ENCODE data around the gene KCNIP1.

Gene KCNIP1

GRCh38 chr5:170750791-170751190, 247.0 kb downstream of the KCNIP1 start:
- no peak overlapping the region for H3K4me3 ChIP-seq (ENCODE audit: insufficient read depth in 1 of 2, low read depth in 1 of 2, low read length in 2 of 2)
- H3K9ac ChIP-seq (ENCODE audit: low read length) = no peak overlapping the region
- no peak overlapping the region for H3K18ac ChIP-seq (ENCODE audit: low read depth in 1 of 2, low read length in 2 of 2)

DNA sequence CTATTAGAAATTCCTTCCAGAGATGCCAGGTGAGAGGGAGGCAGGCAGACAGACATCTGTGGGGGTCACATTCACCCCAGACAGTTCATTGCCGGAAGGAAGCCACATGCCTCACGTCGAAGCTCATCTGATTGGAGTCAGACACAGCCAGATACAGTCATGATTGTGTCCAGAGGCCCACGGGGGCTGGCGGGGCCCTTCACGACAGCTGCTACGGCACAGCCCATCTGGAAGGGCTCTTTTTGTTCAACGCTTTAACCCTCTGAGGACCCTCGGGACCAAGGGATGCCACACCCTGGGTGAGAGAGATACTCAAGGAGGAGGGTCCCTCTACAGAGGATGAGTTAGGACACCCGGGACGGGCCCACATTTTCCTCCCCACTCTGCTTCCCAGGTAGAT, 247.8 kb downstream of the KCNIP1 start:
- Histone ChIP-seq H3K79me1 (replicated peaks; ENCODE audit: low read length, poor library complexity, severe bottlenecking) (no peaks in the 10 kb centered on the region), H3K4ac (ENCODE audit: low read depth in 1 of 2, low read length in 2 of 2) (no peak overlapping the region), H2BK120ac (ENCODE audit: low read depth, low read length) (no peak overlapping the region), H2BK15ac (ENCODE audit: low read depth, poor library complexity, severe bottlenecking) (no peak overlapping the region), H3K4me1 (ENCODE audit: control insufficient read depth, insufficient read depth, low read depth, low read length) (peaks cover 3% of the 10 kb centered on the region), H3K4me2 (ENCODE audit: low read length, poor library complexity, severe bottlenecking) (no peak overlapping the region), H3K18ac (ENCODE audit: low read depth in 1 of 2, low read length in 2 of 2) (no peak overlapping the region), H3K27me3 (ENCODE audit: control insufficient read depth in 1 of 2, insufficient read depth in 1 of 2, low read length in 2 of 2) (peaks cover 42 to 47% of the 10 kb centered on the region in 2 experiments), H3K4me3 (ENCODE audit: insufficient read depth in 1 of 2, low read depth in 1 of 2, low read length in 2 of 2) (no peak overlapping the region), H4K8ac (ENCODE audit: low read length) (no peak overlapping the region), H3K9me3 (ENCODE audit: control insufficient read depth, low read length) (no peaks in the 10 kb centered on the region), H2AK5ac (ENCODE audit: low read length, severe bottlenecking) (no peak overlapping the region), H2BK12ac (ENCODE audit: low read length in 2 of 2) (no peak overlapping the region), H3K27ac (ENCODE audit: low read length, poor library complexity, severe bottlenecking) (no peak overlapping the region), H3K36me3 (ENCODE audit: control insufficient read depth in 1 of 2, insufficient read depth in 2 of 2, low read depth in 1 of 2, low read length in 2 of 2) (no peaks in the 10 kb centered on the region), H3K23ac (ENCODE audit: low read length in 2 of 2) (no peak overlapping the region), H2AFZ (ENCODE audit: low read depth, low read length) (no peak overlapping the region), H3K14ac (ENCODE audit: low read length in 2 of 2) (no peak overlapping the region), H3K9ac (ENCODE audit: low read length) (no peak overlapping the region), H2BK5ac (ENCODE audit: low read depth, low read length, poor library complexity, severe bottlenecking) (no peak overlapping the region), H4K91ac (ENCODE audit: low read length) (no peak overlapping the region)
- 87% methylated on average over 8 of the region's 11 CpGs for WGBS
- no peak for DNase-seq

More at GRCh38 chr5:170750791-170751190, 247.0 kb downstream of the KCNIP1 start:
- WGBS = 80% methylated on average over 5 of the region's 6 CpGs
- Histone ChIP-seq H3K9me3 (ENCODE audit: control insufficient read depth, low read length) (no peaks in the 10 kb centered on the region), H3K27me3 (ENCODE audit: control insufficient read depth in 1 of 2, insufficient read depth in 1 of 2, low read length in 2 of 2) (peaks cover 42 to 54% of the 10 kb centered on the region in 2 experiments), H2AFZ (ENCODE audit: low read depth, low read length) (no peak overlapping the region), H4K91ac (ENCODE audit: low read length) (no peak overlapping the region), H3K23ac (ENCODE audit: low read length in 2 of 2) (no peak overlapping the region), H2AK5ac (ENCODE audit: low read length, severe bottlenecking) (no peak overlapping the region), H3K4me2 (ENCODE audit: low read length, poor library complexity, severe bottlenecking) (no peak overlapping the region), H3K14ac (ENCODE audit: low read length in 2 of 2) (no peak overlapping the region), H2BK12ac (ENCODE audit: low read length in 2 of 2) (no peak overlapping the region), H2BK15ac (ENCODE audit: low read depth, poor library complexity, severe bottlenecking) (no peak overlapping the region), H2BK5ac (ENCODE audit: low read depth, low read length, poor library complexity, severe bottlenecking) (no peak overlapping the region), H3K27ac (ENCODE audit: low read length, poor library complexity, severe bottlenecking) (no peak overlapping the region), H3K36me3 (ENCODE audit: control insufficient read depth in 1 of 2, insufficient read depth in 2 of 2, low read depth in 1 of 2, low read length in 2 of 2) (no peaks in the 10 kb centered on the region), H4K8ac (ENCODE audit: low read length) (no peak overlapping the region), H2BK120ac (ENCODE audit: low read depth, low read length) (no peak overlapping the region), H3K79me1 (replicated peaks; ENCODE audit: low read length, poor library complexity, severe bottlenecking) (no peaks in the 10 kb centered on the region), H3K4ac (ENCODE audit: low read depth in 1 of 2, low read length in 2 of 2) (no peak overlapping the region), H3K4me1 (ENCODE audit: control insufficient read depth, insufficient read depth, low read depth, low read length) (peaks cover under 1% of the 10 kb centered on the region)
- no peak for DNase-seq

DNA sequence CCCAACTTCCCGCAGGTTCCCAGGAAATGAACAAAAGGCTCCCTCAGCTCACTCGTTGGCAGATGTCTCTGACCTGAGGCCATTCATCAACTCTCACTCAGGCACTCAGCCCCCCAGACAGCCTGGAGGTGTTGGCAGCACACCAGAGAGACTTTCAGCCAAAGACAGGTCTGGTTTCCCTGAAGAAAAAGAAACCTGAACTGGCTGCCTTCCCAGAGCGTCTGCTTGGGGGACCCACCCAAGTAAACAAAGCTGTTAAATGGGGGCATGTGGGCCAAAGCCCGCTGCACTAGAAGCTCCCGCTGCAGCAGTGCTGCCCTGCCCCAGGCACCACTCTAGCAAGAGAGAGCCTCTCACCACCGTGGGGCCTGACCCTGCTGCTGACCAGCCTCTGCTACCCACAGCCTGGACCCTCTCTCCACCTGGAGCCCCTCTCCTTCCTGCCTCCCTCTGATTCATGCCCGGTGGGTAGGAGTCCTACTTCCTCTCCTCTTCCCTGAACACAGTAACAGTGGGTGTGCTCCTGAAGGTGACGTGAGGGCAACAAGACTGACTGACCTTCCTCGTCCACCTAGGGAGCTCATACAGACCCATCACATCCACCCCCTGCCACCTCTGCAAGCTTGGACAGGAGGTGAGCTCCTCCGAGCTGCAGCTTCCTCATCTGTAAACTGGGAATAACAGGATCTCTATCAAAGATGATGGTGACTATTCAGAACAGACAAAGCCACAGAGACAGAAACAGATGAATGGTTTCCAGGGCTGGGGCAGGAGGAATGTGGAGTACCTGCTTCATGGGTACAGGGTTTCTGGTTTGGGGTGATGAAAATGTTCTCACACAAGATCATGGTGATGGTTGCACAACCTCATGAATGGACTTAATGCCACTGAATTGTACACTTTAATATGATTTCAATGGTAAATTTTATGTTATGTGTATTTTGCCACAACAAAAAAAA, 248.7 kb downstream of the KCNIP1 start:
- H2BK120ac ChIP-seq (ENCODE audit: low read depth, low read length) = no peak overlapping the region
- H3K18ac ChIP-seq (ENCODE audit: low read depth in 1 of 2, low read length in 2 of 2) = no peak overlapping the region
- no peak overlapping the region for H2BK12ac ChIP-seq (ENCODE audit: low read length in 2 of 2)
- H4K8ac ChIP-seq (ENCODE audit: low read length) = no peak overlapping the region
- peaks cover 41 to 42% of the 10 kb centered on the region in 2 experiments for H3K27me3 ChIP-seq (ENCODE audit: control insufficient read depth in 1 of 2, insufficient read depth in 1 of 2, low read length in 2 of 2)
- no peak overlapping the region for H3K27ac ChIP-seq (ENCODE audit: low read length, poor library complexity, severe bottlenecking)
- H2AK5ac ChIP-seq (ENCODE audit: low read length, severe bottlenecking) = no peak overlapping the region
- H2BK15ac ChIP-seq (ENCODE audit: low read depth, poor library complexity, severe bottlenecking) = no peak overlapping the region
- H3K14ac ChIP-seq (ENCODE audit: low read length in 2 of 2) = no peak overlapping the region
- no peak overlapping the region for H3K23ac ChIP-seq (ENCODE audit: low read length in 2 of 2)
- DNase-seq = no peak
- H2AFZ ChIP-seq (ENCODE audit: low read depth, low read length) = no peak overlapping the region
- H3K4me2 ChIP-seq (ENCODE audit: low read length, poor library complexity, severe bottlenecking) = no peak overlapping the region
- no peak overlapping the region for H4K91ac ChIP-seq (ENCODE audit: low read length)
- no peak overlapping the region for H2BK5ac ChIP-seq (ENCODE audit: low read depth, low read length, poor library complexity, severe bottlenecking)
- H3K4me3 ChIP-seq (ENCODE audit: insufficient read depth in 1 of 2, low read depth in 1 of 2, low read length in 2 of 2) = no peak overlapping the region
- WGBS = 77% methylated on average over 10 of the region's 10 CpGs
- peaks cover 3% of the 10 kb centered on the region for H3K4me1 ChIP-seq (ENCODE audit: control insufficient read depth, insufficient read depth, low read depth, low read length)
- H3K79me1 ChIP-seq (replicated peaks; ENCODE audit: low read length, poor library complexity, severe bottlenecking) = no peaks in the 10 kb centered on the region
- no peak overlapping the region for H3K4ac ChIP-seq (ENCODE audit: low read depth in 1 of 2, low read length in 2 of 2)
- no peaks in the 10 kb centered on the region for H3K36me3 ChIP-seq (ENCODE audit: control insufficient read depth in 1 of 2, insufficient read depth in 2 of 2, low read depth in 1 of 2, low read length in 2 of 2)
- no peaks in the 10 kb centered on the region for H3K9me3 ChIP-seq (ENCODE audit: control insufficient read depth, low read length)
- H3K9ac ChIP-seq (ENCODE audit: low read length) = no peak overlapping the region

- Histone ChIP-seq H3K4me1 (ENCODE audit: control insufficient read depth, insufficient read depth, low read depth, low read length) (peaks cover 7% of the 10 kb centered on the region), H3K9me3 (ENCODE audit: control insufficient read depth, low read length) (no peaks in the 10 kb centered on the region), H2AFZ (ENCODE audit: low read depth, low read length) (no peak overlapping the region), H3K4me2 (ENCODE audit: low read length, poor library complexity, severe bottlenecking) (no peak overlapping the region), H4K8ac (ENCODE audit: low read length) (no peak overlapping the region), H2BK12ac (ENCODE audit: low read length in 2 of 2) (no peak overlapping the region), H3K27me3 (ENCODE audit: control insufficient read depth in 1 of 2, insufficient read depth in 1 of 2, low read length in 2 of 2) (peaks cover 38 to 44% of the 10 kb centered on the region in 2 experiments), H3K4me3 (ENCODE audit: insufficient read depth in 1 of 2, low read depth in 1 of 2, low read length in 2 of 2) (no peak overlapping the region), H4K91ac (ENCODE audit: low read length) (no peak overlapping the region), H3K18ac (ENCODE audit: low read depth in 1 of 2, low read length in 2 of 2) (no peak overlapping the region), H2BK5ac (ENCODE audit: low read depth, low read length, poor library complexity, severe bottlenecking) (no peak overlapping the region), H3K79me1 (replicated peaks; ENCODE audit: low read length, poor library complexity, severe bottlenecking) (no peaks in the 10 kb centered on the region), H3K27ac (ENCODE audit: low read length, poor library complexity, severe bottlenecking) (no peak overlapping the region), H2BK15ac (ENCODE audit: low read depth, poor library complexity, severe bottlenecking) (no peak overlapping the region), H3K9ac (ENCODE audit: low read length) (no peak overlapping the region), H3K4ac (ENCODE audit: low read depth in 1 of 2, low read length in 2 of 2) (no peak overlapping the region), H2BK120ac (ENCODE audit: low read depth, low read length) (no peak overlapping the region), H3K23ac (ENCODE audit: low read length in 2 of 2) (no peak overlapping the region), H3K14ac (ENCODE audit: low read length in 2 of 2) (no peak overlapping the region), H2AK5ac (ENCODE audit: low read length, severe bottlenecking) (no peak overlapping the region), H3K36me3 (ENCODE audit: control insufficient read depth in 1 of 2, insufficient read depth in 2 of 2, low read depth in 1 of 2, low read length in 2 of 2) (no peaks in the 10 kb centered on the region)
- no peak for DNase-seq
Observed at GRCh38 chr5:170753311-170753710, 249.5 kb downstream of the KCNIP1 start.
